Smooth muscle cell (in vitro differentiated cells): ENCODE data around the gene PRKCE. TPM values are rescaled to one million over a fixed set of nuclear protein-coding genes. Genes with fewer than 3 reads are reported as not detected.
A peak's percentile ranks its signal among the peaks of the same experiment; 100 is the strongest.
"Not testable (repeated sequence)": the region's sequence is repeated elsewhere in the genome, so short reads cannot be mapped to it uniquely, and the experiment has no call there.

Experiments used
- DNase-seq: peaks from one replicate; lab custom pipeline; 2025; ENCODE audit not compliant: unreplicated experiment; lab: John Stamatoyannopoulos, UW
- H2AFZ ChIP-seq: fragments of 200-600 bp; sonication (generic); 2 replicates; pipeline ENCODE4 v1.6.0; 2016; ENCODE audit warnings: antibody characterized with exemption, low read depth, mild to moderate bottlenecking
- H3F3A ChIP-seq: fragments of 200-600 bp; sonication (generic); 2 replicates; pipeline ENCODE4 v1.6.0; 2017; ENCODE audit warnings: antibody characterized with exemption, low read depth
- H3K27ac ChIP-seq: fragments of 200-600 bp; sonication (generic); 2 replicates; pipeline ENCODE4 v1.5.1; 2016; ENCODE audit warnings: low read depth, mild to moderate bottlenecking
- H3K27me3 ChIP-seq: fragments of 200-600 bp; sonication (generic); 2 replicates; pipeline ENCODE4 v1.6.1; 2016; ENCODE audit warnings: low read depth, mild to moderate bottlenecking
- H3K36me3 ChIP-seq: fragments of 200-600 bp; sonication (generic); 2 replicates; pipeline ENCODE4 v1.5.1; 2016; ENCODE audit warnings: low read depth
- H3K4me1 ChIP-seq: fragments of 200-600 bp; sonication (generic); 2 replicates; pipeline ENCODE4 v1.5.1; 2016; ENCODE audit warnings: low read depth
- H3K4me2 ChIP-seq: fragments of 200-600 bp; sonication (generic); 2 replicates; pipeline ENCODE4 v1.6.0; 2016; ENCODE audit warnings: mild to moderate bottlenecking
- H3K4me3 ChIP-seq: fragments of 200-600 bp; sonication (generic); 2 replicates; pipeline ENCODE4 v1.5.1; 2016; ENCODE audit warnings: mild to moderate bottlenecking
- H3K79me2 ChIP-seq: fragments of 200-600 bp; sonication (generic); 2 replicates; pipeline ENCODE4 v1.6.0; 2016; ENCODE audit warnings: low read depth, mild to moderate bottlenecking
- H3K9ac ChIP-seq: fragments of 200-600 bp; sonication (generic); 2 replicates; pipeline ENCODE4 v1.6.0; 2016; ENCODE audit warnings: low read depth
- H3K9me3 ChIP-seq: fragments of 200-600 bp; sonication (generic); replicated peaks from 2 replicates; pipeline ENCODE4 v1.5.1; 2016; ENCODE audit warnings: low read depth
- H4K20me1 ChIP-seq: fragments of 200-600 bp; sonication (generic); 2 replicates; pipeline ENCODE4 v1.6.0; 2016; ENCODE audit warnings: low read depth
- CTCF ChIP-seq: fragments of 200-600 bp; sonication (generic); IDR thresholded peaks from 2 replicates; pipeline ENCODE4 v1.5.1; 2017; ENCODE audit warnings: borderline replicate concordance, mild to moderate bottlenecking, antibody characterized with exemption; ENCODE audit not compliant: insufficient read depth, poor library complexity, severe bottlenecking
- WGBS: methylation state at CpG from one replicate; pipeline ENCODE4 v1.1.7; 2016; ENCODE audit warnings: low lambda C conversion rate; 5-methylcytosine and 5-hydroxymethylcytosine counted together
- polyA plus RNA-seq: library from polyadenylated mRNA; unstranded; fragments of >200 nt; fragmentation: Nextera tagmentation; extraction: Ambion mirVana; gene quantifications from 2 replicates; pipeline ENCODE4 v1.2.1, GENCODE V29; 2016
- total RNA-seq: library from RNA; depleted of rRNA; stranded (reverse); fragments of >200 nt; gene quantifications from 2 replicates; pipeline ENCODE4 v1.2.3, GENCODE V29; 2014

PRKCE gene
- total and polyA plus RNA-seq, 2 experiments from 2014 or later = 20.6 to 29.1 TPM

- no peak overlapping the region for H3K27ac ChIP-seq
- peaks cover 6% of the 10 kb centered on the region for H3F3A ChIP-seq
- WGBS = 65% methylated on average over 8 of the region's 8 CpGs
- H2AFZ ChIP-seq = no peak overlapping the region
- no peaks in the 10 kb centered on the region for H3K9me3 ChIP-seq
- peaks cover 7% of the 10 kb centered on the region for H3K4me1 ChIP-seq
- peaks cover 98% of the 10 kb centered on the region for H4K20me1 ChIP-seq
- peak overlapping the region; percentile 54 for H3K4me2 ChIP-seq
- no peak for TF ChIP-seq CTCF
- H3K79me2 ChIP-seq = peaks cover 9% of the 10 kb centered on the region
- no peaks in the 10 kb centered on the region for H3K27me3 ChIP-seq
- no peak overlapping the region for H3K4me3 ChIP-seq
- H3K36me3 ChIP-seq = no peaks in the 10 kb centered on the region
- DNase-seq = no peak
- no peak overlapping the region for H3K9ac ChIP-seq
These were observed 237.6 kb downstream of the PRKCE start for GRCh38 chr2:45889053-45889452.

- TF ChIP-seq CTCF = no peak
- 30% methylated on average over 7 of the region's 7 CpGs for WGBS
- Histone ChIP-seq H3K27me3 (no peaks in the 10 kb centered on the region), H3K27ac (peak overlapping the region; percentile 40), H3K36me3 (no peaks in the 10 kb centered on the region), H3K79me2 (peaks cover 13% of the 10 kb centered on the region), H2AFZ (no peak overlapping the region), H3K4me1 (peaks cover 7% of the 10 kb centered on the region), H4K20me1 (peaks cover 98% of the 10 kb centered on the region), H3K4me3 (no peak overlapping the region), H3F3A (peaks cover 6% of the 10 kb centered on the region), H3K9me3 (no peaks in the 10 kb centered on the region), H3K4me2 (peak overlapping the region; percentile 54), H3K9ac (no peak overlapping the region)
- no peak for DNase-seq
These were observed 238.3 kb downstream of the PRKCE start for GRCh38 chr2:45889620-45890370.

- H3F3A ChIP-seq, DNase-seq, H3K27me3 ChIP-seq, H3K9ac ChIP-seq, H2AFZ ChIP-seq, H3K4me1 ChIP-seq, H3K36me3 ChIP-seq, H3K27ac ChIP-seq, H3K9me3 ChIP-seq, H3K4me3 ChIP-seq: not testable (repeated sequence)
- 95% methylated on average over 6 of the region's 6 CpGs for WGBS
- peaks cover 99% of the 10 kb centered on the region for H4K20me1 ChIP-seq
- peak overlapping the region; percentile 54 for H3K4me2 ChIP-seq
- peaks cover 13% of the 10 kb centered on the region for H3K79me2 ChIP-seq
These were observed 238.8 kb downstream of the PRKCE start for GRCh38 chr2:45890371-45890646.

GRCh38 chr2:45890819-45891218 lies 239.3 kb downstream of the PRKCE start:
- Histone ChIP-seq H3K4me1 (peaks cover 7% of the 10 kb centered on the region), H3K9me3 (no peaks in the 10 kb centered on the region), H3K27me3 (no peaks in the 10 kb centered on the region), H2AFZ (no peak overlapping the region), H3K9ac (no peak overlapping the region), H3F3A (peaks cover 6% of the 10 kb centered on the region), H4K20me1 (peaks cover 99% of the 10 kb centered on the region), H3K4me2 (no peak overlapping the region), H3K4me3 (no peak overlapping the region), H3K79me2 (peaks cover 13% of the 10 kb centered on the region), H3K27ac (no peak overlapping the region), H3K36me3 (no peaks in the 10 kb centered on the region)
- no peak for DNase-seq
- WGBS = 94% methylated on average over 5 of the region's 5 CpGs
- TF ChIP-seq CTCF = no peak
